Measurements from ENCODE around the gene DOLPP1. TPM values are rescaled to one million over a fixed set of nuclear protein-coding genes. Genes with fewer than 3 reads are reported as not detected.
A peak's percentile ranks its signal among the peaks of the same experiment; 100 is the strongest.

The DOLPP1 gene
- total and polyA plus RNA-seq, 2 experiments from 2014 or later, result 19.0 to 19.3 TPM

GRCh38 chr9:129131300-129132145 is 50.6 kb downstream of the DOLPP1 start:
- peak; percentile 72 to 75 for DNase-seq (ENCODE audit: low read depth in 1 of 2, low spot score in 1 of 2)
- Histone ChIP-seq H3K9me3 (ENCODE audit: low read depth) (no peaks in the 10 kb centered on the region), H3K4me1 (ENCODE audit: low read depth) (peaks cover 9% of the 10 kb centered on the region), H3K27me3 (no peaks in the 10 kb centered on the region), H3K36me3 (peaks cover 7% of the 10 kb centered on the region), H3K4me3 (no peak overlapping the region), H3K27ac (peak overlapping the region; percentile 6)
- peak; percentile 99 for TF ChIP-seq CTCF (IDR thresholded peaks at IDR 0.05; ENCODE audit: low read depth, low read length)

- H3K36me3 ChIP-seq, result peaks cover 2% of the 10 kb centered on the region
- no peaks in the 10 kb centered on the region for H3K27me3 ChIP-seq
- no peak overlapping the region for H3K4me3 ChIP-seq
- H3K9me3 ChIP-seq (ENCODE audit: low read depth), result no peaks in the 10 kb centered on the region
- TF ChIP-seq CTCF (IDR thresholded peaks at IDR 0.05; ENCODE audit: low read depth, low read length), result no peak
- H3K4me1 ChIP-seq (ENCODE audit: low read depth), result peaks cover 3% of the 10 kb centered on the region
- no peak for DNase-seq (ENCODE audit: low read depth in 1 of 2, low spot score in 1 of 2)
- H3K27ac ChIP-seq, result peak overlapping the region; percentile 44
These were observed 52.2 kb downstream of the DOLPP1 start for GRCh38 chr9:129133082-129133481.

GRCh38 chr9:129135476-129135875 is 54.6 kb downstream of the DOLPP1 start:
- Histone ChIP-seq H3K36me3 (peaks cover 1% of the 10 kb centered on the region), H3K9me3 (ENCODE audit: low read depth) (no peaks in the 10 kb centered on the region), H3K4me3 (no peak overlapping the region), H3K27me3 (no peaks in the 10 kb centered on the region), H3K27ac (no peak overlapping the region), H3K4me1 (ENCODE audit: low read depth) (peaks cover 17% of the 10 kb centered on the region)
- no peak for TF ChIP-seq CTCF (IDR thresholded peaks at IDR 0.05; ENCODE audit: low read depth, low read length)
- no peak for DNase-seq (ENCODE audit: low read depth in 1 of 2, low spot score in 1 of 2)

- Histone ChIP-seq H3K4me3 (no peak overlapping the region), H3K27me3 (no peaks in the 10 kb centered on the region), H3K36me3 (no peaks in the 10 kb centered on the region), H3K9me3 (ENCODE audit: low read depth) (no peaks in the 10 kb centered on the region), H3K4me1 (ENCODE audit: low read depth) (peaks cover 22% of the 10 kb centered on the region), H3K27ac (peak overlapping the region; percentile 99)
- DNase-seq (ENCODE audit: low read depth in 1 of 2, low spot score in 1 of 2), result no peak
- TF ChIP-seq CTCF (IDR thresholded peaks at IDR 0.05; ENCODE audit: low read depth, low read length), result no peak
These were observed 55.6 kb downstream of the DOLPP1 start for GRCh38 chr9:129136446-129137035.

GRCh38 chr9:129137292-129138143 is 56.6 kb downstream of the DOLPP1 start:
- no peak for DNase-seq (ENCODE audit: low read depth in 1 of 2, low spot score in 1 of 2)
- no peak overlapping the region for H3K4me3 ChIP-seq
- H3K4me1 ChIP-seq (ENCODE audit: low read depth), result peaks cover 32% of the 10 kb centered on the region
- no peaks in the 10 kb centered on the region for H3K9me3 ChIP-seq (ENCODE audit: low read depth)
- H3K27me3 ChIP-seq, result no peaks in the 10 kb centered on the region
- H3K27ac ChIP-seq, result peak overlapping the region; percentile 99
- no peak for TF ChIP-seq CTCF (IDR thresholded peaks at IDR 0.05; ENCODE audit: low read depth, low read length)
- peaks cover 2% of the 10 kb centered on the region for H3K36me3 ChIP-seq
